SK-N-MC (cell line): ENCODE data around the gene BEND7.

ENCODE experiments used
- DNase-seq: peaks from one replicate; pipeline ENCODE4 v3.0.0-alpha.2; 2011; ENCODE audit warnings: low read depth, low spot score
- H3K27ac ChIP-seq: fragments of 200-600 bp; sonication (generic); 2 replicates; pipeline ENCODE4 v1.5.1; 2016; ENCODE audit warnings: mixed run types
- H3K36me3 ChIP-seq: fragments of 200-600 bp; sonication (generic); 2 replicates; pipeline ENCODE4 v1.6.1; 2017; ENCODE audit warnings: antibody characterized with exemption, low read length, mixed read lengths; ENCODE audit not compliant: insufficient read depth
- H3K4me3 ChIP-seq: fragments of 200-600 bp; sonication (generic); 2 replicates; pipeline ENCODE4 v1.5.1; 2016
- H3K9ac ChIP-seq: fragments of 200-600 bp; sonication (generic); 2 replicates; pipeline ENCODE4 v1.8.0; 2017; ENCODE audit warnings: mixed run types, mixed read lengths; ENCODE audit not compliant: insufficient read length
- H3K9me3 ChIP-seq: fragments of 200-600 bp; sonication (generic); 2 replicates; pipeline ENCODE4 v1.6.1; 2017; ENCODE audit warnings: low read depth, mild to moderate bottlenecking, antibody characterized with exemption, low read length, moderate library complexity, mixed read lengths
- EZH2 ChIP-seq: fragments of 200-600 bp; sonication (generic); IDR thresholded peaks from one replicate; pipeline ENCODE4 v1.6.1; 2017; ENCODE audit warnings: antibody characterized with exemption
- FOXP2 ChIP-seq: optimal IDR thresholded peaks from 2 replicates; pipeline ENCODE3; 2011; ENCODE audit warnings: mild to moderate bottlenecking, moderate library complexity; ENCODE audit not compliant: insufficient read depth; ENCODE audit errors: extremely low read length, control extremely low read depth
- POLR2AphosphoS5 ChIP-seq: IDR thresholded peaks from 2 replicates; pipeline ENCODE4 v1.6.1; 2012; ENCODE audit warnings: mild to moderate bottlenecking, low read depth, low read length, borderline replicate concordance

The BEND7 gene

DNA sequence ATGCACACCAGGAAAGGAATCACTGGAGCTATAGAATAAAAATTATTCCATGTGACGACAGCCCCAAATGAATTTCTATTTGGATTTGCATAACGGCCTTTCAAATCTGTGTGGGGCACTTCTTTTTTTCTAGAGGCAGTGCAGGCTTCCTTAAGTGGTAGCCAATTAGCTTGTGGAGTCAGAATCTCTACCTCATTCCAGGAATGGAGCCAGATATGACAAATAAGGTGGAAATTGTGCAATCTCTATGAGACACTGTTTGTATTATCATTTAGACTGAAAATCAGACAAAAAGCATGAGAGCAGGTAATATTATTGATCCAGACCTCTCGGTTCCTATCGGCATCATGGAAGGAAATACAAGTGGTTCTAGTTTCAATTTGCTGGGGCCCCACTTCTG lies 78.7 kb downstream of the BEND7 start:
- H3K9me3 ChIP-seq: no peaks in the 10 kb centered on the region
- peak; percentile 0 for DNase-seq
- no peak overlapping the region for H3K4me3 ChIP-seq
- H3K9ac ChIP-seq: no peak overlapping the region
- TF ChIP-seq POLR2AphosphoS5 (no peak), FOXP2 (no peak), EZH2 (no peak)
- H3K36me3 ChIP-seq: no peaks in the 10 kb centered on the region
- no peak overlapping the region for H3K27ac ChIP-seq

DNA sequence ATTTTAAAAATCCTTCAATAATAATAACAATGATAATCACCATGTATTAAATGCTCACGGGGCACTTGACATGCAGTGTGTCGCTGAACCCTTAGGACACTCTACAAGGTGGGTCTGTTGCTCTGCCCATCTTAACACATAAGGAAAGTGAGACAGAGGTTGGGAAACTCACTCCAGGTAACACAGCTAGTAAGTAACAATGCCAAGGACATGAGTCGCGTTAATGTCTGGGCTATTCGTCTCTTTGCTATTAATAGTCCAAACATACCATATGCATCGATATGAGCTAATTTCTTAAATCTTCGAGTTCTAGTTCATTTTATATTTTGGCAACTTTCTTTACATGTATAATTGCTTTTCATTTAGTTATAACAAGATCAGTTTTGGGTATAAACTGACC lies 79.5 kb downstream of the BEND7 start:
- TF ChIP-seq POLR2AphosphoS5 (no peak), FOXP2 (no peak), EZH2 (no peak)
- Histone ChIP-seq H3K9me3 (no peaks in the 10 kb centered on the region), H3K27ac (no peak overlapping the region), H3K9ac (no peak overlapping the region), H3K36me3 (no peaks in the 10 kb centered on the region), H3K4me3 (no peak overlapping the region)
- DNase-seq: no peak

DNA sequence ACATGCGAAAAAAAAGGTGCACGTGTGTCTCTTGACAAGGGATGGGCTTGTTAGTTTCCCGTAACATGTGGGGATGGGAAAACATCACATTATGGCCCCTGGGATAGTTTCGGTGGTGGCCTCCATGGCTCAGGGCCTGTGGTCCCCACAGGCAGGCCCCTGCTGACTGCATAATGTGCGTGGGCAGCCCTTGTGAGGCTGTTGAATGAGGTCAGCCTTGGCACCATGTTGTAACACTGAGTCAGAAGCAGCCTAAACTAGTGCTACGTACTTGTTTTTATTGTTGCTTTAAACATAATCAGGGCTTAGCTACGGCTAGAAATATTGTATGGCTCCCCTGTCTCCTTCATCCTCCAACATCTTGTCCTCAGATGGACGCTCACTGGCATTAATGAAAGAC lies 80.6 kb downstream of the BEND7 start:
- Histone ChIP-seq H3K9ac (no peak overlapping the region), H3K4me3 (no peak overlapping the region), H3K36me3 (no peaks in the 10 kb centered on the region), H3K9me3 (no peaks in the 10 kb centered on the region), H3K27ac (no peak overlapping the region)
- no peak for DNase-seq
- TF ChIP-seq FOXP2: no peak
- TF ChIP-seq EZH2: no peak

DNA sequence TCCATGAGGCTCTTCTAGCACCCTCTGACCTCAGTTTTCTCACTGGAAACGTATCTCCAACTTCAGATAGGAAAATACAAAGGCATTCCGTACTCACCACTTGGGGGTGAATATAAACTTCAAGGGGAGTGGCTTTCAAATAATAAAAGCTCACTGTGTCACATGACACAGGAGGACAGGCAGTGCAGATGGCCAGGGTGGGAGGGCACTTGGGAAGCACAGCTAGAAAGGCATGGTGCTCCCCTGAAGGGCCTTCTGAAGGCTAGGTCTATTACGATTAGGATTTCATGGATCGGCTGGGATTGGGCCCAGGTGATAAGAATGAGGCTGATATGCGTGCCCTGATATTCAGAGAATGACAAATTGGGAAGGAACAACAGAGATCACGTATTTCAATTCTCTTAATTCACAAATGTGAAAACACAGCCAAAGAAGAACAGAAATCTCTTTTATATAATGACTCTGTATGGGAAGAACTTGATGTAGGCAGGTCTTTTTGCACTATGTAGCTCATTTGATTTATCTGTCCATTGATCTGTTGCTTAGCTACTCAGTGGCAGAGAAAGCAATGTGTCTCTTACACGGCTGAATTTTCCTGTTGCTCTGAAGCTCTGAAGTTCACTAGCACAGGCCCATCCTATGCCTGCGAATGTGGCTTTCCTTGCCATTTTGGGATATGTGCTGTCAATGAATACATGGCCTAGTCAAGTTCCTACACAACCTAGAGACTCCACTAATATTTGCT lies 83.0 kb downstream of the BEND7 start:
- Histone ChIP-seq H3K27ac (no peak overlapping the region), H3K9me3 (no peaks in the 10 kb centered on the region), H3K9ac (no peak overlapping the region), H3K36me3 (no peaks in the 10 kb centered on the region), H3K4me3 (no peak overlapping the region)
- TF ChIP-seq EZH2 (no peak), FOXP2 (no peak), POLR2AphosphoS5 (no peak)
- DNase-seq: no peak

DNA sequence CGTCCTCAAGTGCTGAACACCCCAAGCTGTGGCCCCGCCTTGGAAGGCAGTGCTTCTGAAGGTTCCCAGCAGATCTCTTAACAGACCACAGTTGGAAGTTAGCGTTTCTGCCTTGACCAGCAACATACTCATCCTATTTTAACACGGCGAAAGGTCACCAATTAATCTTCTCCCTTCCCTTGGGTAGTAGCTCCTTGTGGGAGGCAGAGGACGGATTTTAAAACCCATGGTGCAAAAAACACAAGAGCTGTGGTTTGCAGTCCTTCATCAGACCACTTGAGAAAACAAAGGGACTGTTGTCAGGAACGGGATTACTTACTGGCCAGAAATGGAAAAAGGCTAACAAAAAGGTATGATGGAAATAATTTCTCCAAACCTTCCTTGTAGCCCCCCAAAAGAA lies 87.3 kb downstream of the BEND7 start:
- H3K36me3 ChIP-seq: no peaks in the 10 kb centered on the region
- TF ChIP-seq POLR2AphosphoS5 (no peak), FOXP2 (no peak), EZH2 (no peak)
- H3K4me3 ChIP-seq: no peak overlapping the region
- no peak overlapping the region for H3K27ac ChIP-seq
- no peak for DNase-seq
- no peaks in the 10 kb centered on the region for H3K9me3 ChIP-seq
- no peak overlapping the region for H3K9ac ChIP-seq

DNA sequence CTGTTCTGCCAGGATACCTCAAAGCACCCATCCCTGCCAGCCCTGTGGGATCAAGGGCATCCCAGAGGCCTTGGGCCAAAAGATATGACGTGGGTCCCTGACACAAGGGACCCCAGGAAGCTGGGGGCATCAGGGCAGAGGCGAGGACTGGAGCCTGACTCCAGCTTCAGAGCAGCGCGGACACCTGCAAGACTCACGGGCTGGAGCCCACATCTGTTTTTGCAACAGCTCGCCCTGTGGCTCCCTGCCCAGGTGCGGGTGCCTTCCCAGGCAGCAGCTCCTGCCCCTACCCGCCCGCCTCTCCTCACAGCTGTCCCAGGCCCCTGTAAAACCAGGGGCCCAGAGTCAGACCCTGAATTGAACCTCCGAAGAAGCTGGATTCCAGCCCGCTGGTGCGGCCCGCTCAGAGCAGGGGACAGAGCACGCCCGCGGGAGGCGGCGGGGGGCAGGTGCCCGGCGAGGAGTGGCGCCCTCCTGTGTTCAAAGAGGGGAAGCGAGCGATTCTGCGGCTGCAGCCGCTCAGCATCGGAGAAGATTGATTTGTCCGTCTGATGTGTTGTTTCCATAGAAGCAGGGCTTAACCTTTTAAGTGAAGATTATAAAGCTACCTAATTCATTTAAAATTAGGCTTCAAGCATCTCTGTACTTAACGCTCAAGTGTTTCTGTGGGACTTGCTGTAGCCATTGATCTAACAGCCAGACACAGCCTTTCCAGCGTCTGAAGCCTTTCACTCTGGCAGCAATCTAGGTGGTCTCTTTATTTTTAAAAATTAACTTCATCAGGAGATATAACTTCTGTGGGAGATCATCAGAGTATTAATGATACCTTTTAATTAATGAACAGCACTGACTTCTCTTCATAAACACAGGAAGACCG lies 88.4 kb downstream of the BEND7 start:
- H3K9me3 ChIP-seq: no peaks in the 10 kb centered on the region
- H3K27ac ChIP-seq: no peak overlapping the region
- DNase-seq: no peak
- TF ChIP-seq EZH2 (no peak), POLR2AphosphoS5 (no peak), FOXP2 (no peak)
- H3K9ac ChIP-seq: no peak overlapping the region
- no peaks in the 10 kb centered on the region for H3K36me3 ChIP-seq
- H3K4me3 ChIP-seq: peak overlapping the region; percentile 68

DNA sequence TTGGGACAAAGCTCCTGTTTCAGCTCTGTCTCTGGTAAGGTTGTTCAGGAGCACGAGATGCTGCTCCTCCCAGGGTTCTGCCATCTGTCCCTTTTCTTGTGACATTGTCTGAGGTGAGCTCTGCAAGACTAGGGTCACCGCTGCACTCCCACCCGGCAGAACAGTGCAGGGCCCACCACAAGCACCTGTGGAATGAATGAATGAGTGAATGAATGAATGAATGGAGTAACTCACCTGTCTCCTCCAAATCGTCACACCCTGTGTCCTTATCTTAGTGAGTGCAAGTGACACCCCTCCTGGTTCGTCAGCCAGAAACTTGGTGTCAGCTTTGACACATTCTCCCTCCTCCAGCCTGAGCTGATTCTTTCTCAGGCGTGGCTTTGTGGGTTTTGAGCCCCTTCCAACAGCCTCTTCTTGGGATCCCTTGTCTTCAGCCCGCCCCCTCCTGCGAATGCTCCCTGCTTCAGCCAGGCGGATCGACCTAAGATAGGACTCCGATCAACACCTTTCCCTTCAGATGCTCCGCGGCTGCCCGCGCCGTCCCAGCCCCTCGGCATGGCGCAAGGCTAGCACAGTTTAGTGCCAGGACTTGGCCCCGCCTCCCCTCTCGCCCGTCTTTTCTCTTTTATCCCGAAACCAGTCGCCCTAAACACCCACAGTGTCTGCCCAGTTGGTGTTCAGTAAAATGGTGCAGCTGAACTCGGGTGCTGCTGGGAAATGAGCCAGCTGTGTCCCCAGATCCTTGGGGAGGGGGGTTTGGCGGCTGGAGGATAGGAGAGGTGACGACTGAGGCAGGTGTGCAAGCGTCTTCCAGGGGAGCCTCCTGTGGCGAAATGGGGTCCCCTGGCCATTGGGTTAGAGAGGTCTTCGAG lies 89.3 kb downstream of the BEND7 start:
- H3K4me3 ChIP-seq: peak overlapping the region; percentile 68
- TF ChIP-seq POLR2AphosphoS5: no peak
- TF ChIP-seq EZH2: no peak
- no peak for TF ChIP-seq FOXP2
- H3K9ac ChIP-seq: no peak overlapping the region
- H3K36me3 ChIP-seq: no peaks in the 10 kb centered on the region
- no peak overlapping the region for H3K27ac ChIP-seq
- no peak for DNase-seq
- no peaks in the 10 kb centered on the region for H3K9me3 ChIP-seq
